GM12878 (cell line): ENCODE results near the gene MPP7. TPM values are rescaled to one million over a fixed set of nuclear protein-coding genes. Genes with fewer than 3 reads are reported as not detected.

Experiments used
- ATAC-seq: fragments of 200-7000 bp; cut with Tn5 transposase; 3 replicates; pipeline ENCODE4 v1.9.1; 2020; ENCODE audit warnings: mild to moderate bottlenecking, moderate library complexity
- BruUV-seq: library from RNA; stranded (reverse); fragments of 400-500 nt; replicated peaks from 2 replicates; lab custom pipeline; 2021; lab: Mats Ljungman, UMichigan
- CTCF ChIA-PET: fragments of 300-600 bp; sonication (Branson Sonifier 250); formaldehyde crosslinking; extraction: SDS; loops from one replicate; lab custom pipeline; 2021; ENCODE audit warnings: inconsistent platforms; lab: Yijun Ruan, JAX
- POLR2A ChIA-PET: fragments of 350-600 bp; formaldehyde crosslinking; extraction: SDS; loops from one replicate; lab custom pipeline; 2021; ENCODE audit warnings: inconsistent platforms; lab: Charles Lee
- RAD21 ChIA-PET: fragments of 300-600 bp; sonication (Branson Sonifier 250); formaldehyde crosslinking; loops from one replicate; lab custom pipeline; 2023; ENCODE audit warnings: antibody characterized with exemption; ENCODE audit not compliant: unreplicated experiment; lab: Charles Lee
- SMC1A ChIA-PET: fragments of 300-600 bp; sonication (Branson Sonifier 250); formaldehyde crosslinking; loops from one replicate; lab custom pipeline; 2023; ENCODE audit not compliant: unreplicated experiment, uncharacterized antibody; lab: Charles Lee
- DNase-seq: peaks from one replicate; pipeline ENCODE4 v3.0.0-alpha.2; 2011; ENCODE audit warnings: low read depth, low spot score
- FAIRE-seq: peaks from 3 replicates; lab custom pipeline; 2011; peaks lifted over from hg19 to GRCh38; lab: Jason Lieb, UNC
- H2AFZ ChIP-seq: 2 replicates; pipeline ENCODE4 v1.6.0; 2011; ENCODE audit warnings: low read depth, low read length, control low read depth; ENCODE audit not compliant: control insufficient read depth
- H3K27ac ChIP-seq: 2 replicates; pipeline ENCODE4 v1.5.1; 2011; ENCODE audit warnings: control low read depth; ENCODE audit not compliant: control insufficient read depth, insufficient read depth
- H3K27me3 ChIP-seq, 2 experiments: replicated peaks in 1 of 2; 2 replicates each; pipeline versions ENCODE4 v1.6.0 to v1.6.1; 2011; ENCODE audit warnings: low read length in 1 of 2; ENCODE audit not compliant: control insufficient read depth in 2 of 2, insufficient read depth in 2 of 2
- H3K36me3 ChIP-seq, 2 experiments: 2 replicates each; pipeline ENCODE4 v1.5.1; 2011; ENCODE audit warnings: low read length in 1 of 2; ENCODE audit not compliant: control insufficient read depth in 2 of 2, insufficient read depth in 2 of 2
- H3K4me1 ChIP-seq: 2 replicates; pipeline ENCODE4 v1.6.1; 2011; ENCODE audit warnings: mild to moderate bottlenecking, low read length, moderate library complexity, mixed read lengths; ENCODE audit not compliant: control insufficient read depth, insufficient read depth
- H3K4me2 ChIP-seq: 2 replicates; pipeline ENCODE4 v1.6.0; 2011; ENCODE audit warnings: control low read depth; ENCODE audit not compliant: control insufficient read depth, insufficient read depth
- H3K4me3 ChIP-seq: fragments of 200-600 bp; sonication (generic); 2 replicates; pipeline ENCODE4 v1.5.1; 2016
- H3K79me2 ChIP-seq: 2 replicates; pipeline ENCODE4 v1.6.0; 2011; ENCODE audit warnings: low read length; ENCODE audit not compliant: control insufficient read depth, insufficient read depth
- H3K9ac ChIP-seq: 2 replicates; pipeline ENCODE4 v1.8.0; 2011; ENCODE audit warnings: low read length, control low read depth, mixed read lengths; ENCODE audit not compliant: control insufficient read depth, insufficient read depth
- H3K9me3 ChIP-seq: replicated peaks from 3 replicates; pipeline ENCODE4 v1.5.1; 2011; ENCODE audit warnings: mild to moderate bottlenecking, low read length; ENCODE audit not compliant: control insufficient read depth, insufficient read depth
- H4K20me1 ChIP-seq: 2 replicates; pipeline ENCODE4 v1.6.0; 2011; ENCODE audit not compliant: control insufficient read depth, insufficient read depth
- CBFB ChIP-seq: IDR thresholded peaks from 2 replicates; pipeline ENCODE4 v1.6.1; 2016; ENCODE audit warnings: antibody characterized with exemption, low read depth
- FOXK2 ChIP-seq: fragments of 450-650 bp; IDR thresholded peaks from 2 replicates; pipeline ENCODE4 v1.6.1; 2017; ENCODE audit warnings: mild to moderate bottlenecking, moderate library complexity
- JUNB ChIP-seq: IDR thresholded peaks from 2 replicates; pipeline ENCODE4 v1.6.1; 2016; ENCODE audit warnings: antibody characterized with exemption, mild to moderate bottlenecking
- LARP7 ChIP-seq: fragments of 450-650 bp; IDR thresholded peaks from 2 replicates; pipeline ENCODE4 v1.6.1; 2017; ENCODE audit warnings: mild to moderate bottlenecking
- NBN ChIP-seq: fragments of 450-650 bp; IDR thresholded peaks from 2 replicates; pipeline ENCODE4 v1.6.1; 2016
- NFXL1 ChIP-seq: fragments of 450-650 bp; IDR thresholded peaks from 2 replicates; pipeline ENCODE4 v1.6.1; 2017; ENCODE audit warnings: antibody characterized with exemption, mild to moderate bottlenecking, borderline replicate concordance
- RAD51 ChIP-seq: fragments of 450-650 bp; IDR thresholded peaks from 2 replicates; pipeline ENCODE4 v1.6.1; 2016; ENCODE audit warnings: moderate library complexity, mild to moderate bottlenecking, inconsistent platforms
- RELA ChIP-seq: fragments of 450-650 bp; IDR thresholded peaks from 2 replicates; pipeline ENCODE4 v1.8.0; 2014; ENCODE audit warnings: borderline replicate concordance; ENCODE audit not compliant: partially characterized antibody
- SMARCA5 ChIP-seq: fragments of 450-650 bp; IDR thresholded peaks from 2 replicates; pipeline ENCODE4 v1.6.1; 2017; ENCODE audit warnings: mild to moderate bottlenecking
- SMC3 ChIP-seq: IDR thresholded peaks from 2 replicates; pipeline ENCODE4 v1.6.1; 2011; ENCODE audit warnings: low read length, improper control_type of control experiment, borderline replicate concordance
- SPI1 ChIP-seq: IDR thresholded peaks from 2 replicates; pipeline ENCODE4 v1.6.1; 2011; ENCODE audit warnings: low read depth, mild to moderate bottlenecking, low read length, moderate library complexity, borderline replicate concordance; ENCODE audit not compliant: insufficient read depth
- SUZ12 ChIP-seq: fragments of 200-600 bp; sonication (generic); IDR thresholded peaks from one replicate; pipeline ENCODE4 v1.6.1; 2018; ENCODE audit warnings: antibody characterized with exemption, mild to moderate bottlenecking; ENCODE audit not compliant: unreplicated experiment
- TARDBP ChIP-seq: IDR thresholded peaks from 2 replicates; pipeline ENCODE4 v1.6.1; 2016; ENCODE audit warnings: borderline replicate concordance
- ZSCAN29 ChIP-seq: fragments of 450-650 bp; IDR thresholded peaks from 2 replicates; pipeline ENCODE4 v1.6.1; 2017; ENCODE audit warnings: mild to moderate bottlenecking, moderate library complexity
- ZZZ3 ChIP-seq: IDR thresholded peaks from 2 replicates; pipeline ENCODE4 v1.6.1; 2011; ENCODE audit warnings: low read depth; ENCODE audit not compliant: control insufficient read depth, insufficient read length
- WGBS: methylation state at CpG from one replicate; pipeline ENCODE4 v1.1.6; 2016; ENCODE audit warnings: low lambda C conversion rate; ENCODE audit not compliant: insufficient replicate concordance, insufficient coverage; ENCODE audit errors: missing lambda C conversion rate; 5-methylcytosine and 5-hydroxymethylcytosine counted together
- in situ Hi-C: fragments of 300-500 bp; cut with MboI; formaldehyde crosslinking; loops from 9 replicates; pipeline ENCODE4 v1.14.3; 2018; ENCODE audit warnings: mixed read lengths
- intact Hi-C: fragments of 100-400 bp; cut with micrococcal nuclease; formaldehyde crosslinking; loops from one replicate; pipeline ENCODE4 v1.14.2; 2022; ENCODE audit not compliant: unreplicated experiment
- polyA plus RNA-seq, 11 experiments: library from polyadenylated mRNA; depleted of rRNA in 4 of 11; unstranded in 6 of 11; stranded (reverse) in 5 of 11; fragments of >200 nt; fragmentation: Nextera tagmentation in 4 of 11; fragmentation: Illumina TruSeq in 1 of 11; extraction: Ambion mirVana in 4 of 11; extraction: Trizol in 1 of 11; gene quantifications; 1 replicate in 1 of 11; 2 replicates in 10 of 11; pipeline versions ENCODE4 v1.2.1 to v1.2.3, GENCODE V29; 2011 to 2016; ENCODE audit warnings: inconsistent platforms in 2 of 11, missing spikeins in 2 of 11, low read depth in 1 of 11
- total RNA-seq, 4 experiments: library from RNA; depleted of rRNA in 3 of 4; stranded (reverse); fragments of >200 nt in 3 of 4; fragmentation: Illumina TruSeq in 1 of 4; extraction: Trizol in 1 of 4; gene quantifications; 2 replicates each; pipeline versions ENCODE4 v1.2.1 to v1.2.3, GENCODE V29; 2013 to 2021
- TF ChIP-seq, protein P1 (sequence below): IDR thresholded peaks from 2 replicates; pipeline ENCODE4 v1.6.1; 2012; ENCODE audit warnings: low read depth, low read length, improper control_type of control experiment

Gene MPP7
- total and polyA plus RNA-seq, 10 of the 15 experiments (the other 5 are each of a cell fraction or from before 2014, with no cell fraction given), result 0.01 to 0.15 (median 0.05) TPM; not detected in 2

GRCh38 chr10:28263136-28263857, 39.6 kb downstream of the MPP7 start:
- no peak for ATAC-seq
- Histone ChIP-seq H3K27me3 (no peaks in the 10 kb centered on the region), H2AFZ (no peak overlapping the region), H3K4me1 (no peaks in the 10 kb centered on the region), H3K9me3 (no peaks in the 10 kb centered on the region), H4K20me1 (no peaks in the 10 kb centered on the region), H3K9ac (no peak overlapping the region), H3K36me3 (no peaks in the 10 kb centered on the region), H3K4me2 (no peak overlapping the region), H3K27ac (no peak overlapping the region), H3K79me2 (no peaks in the 10 kb centered on the region), H3K4me3 (no peak overlapping the region)
- in situ Hi-C loops (no loop called here), intact Hi-C loops (no loop called here)
- POLR2A ChIA-PET, result no interaction called here
- FAIRE-seq, result no peak
- CTCF ChIA-PET, result interaction anchor here (0.6 to 1.5 kb wide), 3 partner anchors 78 to 130 kb away, joined by 3 to 4 read pairs (median 3); no protein-coding TSS in a partner anchor
- SMC1A ChIA-PET, result interaction anchor here (1.7 kb wide), 1 partner anchor 119 kb away, joined by 6 read pairs; no protein-coding TSS in a partner anchor
- TF ChIP-seq SPI1 (no peak), NBN (no peak), SMARCA5 (no peak), CBFB (no peak), SUZ12 (no peak), ZSCAN29 (no peak), SMC3 (no peak), NFXL1 (no peak), FOXK2 (no peak), RELA (no peak), JUNB (no peak), LARP7 (no peak), ZZZ3 (no peak), RAD51 (no peak), TARDBP (no peak)
- TF ChIP-seq, protein P1, sequence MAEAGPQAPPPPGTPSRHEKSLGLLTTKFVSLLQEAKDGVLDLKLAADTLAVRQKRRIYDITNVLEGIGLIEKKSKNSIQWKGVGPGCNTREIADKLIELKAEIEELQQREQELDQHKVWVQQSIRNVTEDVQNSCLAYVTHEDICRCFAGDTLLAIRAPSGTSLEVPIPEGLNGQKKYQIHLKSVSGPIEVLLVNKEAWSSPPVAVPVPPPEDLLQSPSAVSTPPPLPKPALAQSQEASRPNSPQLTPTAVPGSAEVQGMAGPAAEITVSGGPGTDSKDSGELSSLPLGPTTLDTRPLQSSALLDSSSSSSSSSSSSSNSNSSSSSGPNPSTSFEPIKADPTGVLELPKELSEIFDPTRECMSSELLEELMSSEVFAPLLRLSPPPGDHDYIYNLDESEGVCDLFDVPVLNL, result no peak
- BruUV-seq, result no TSS peak
- 56% methylated on average over 10 of the region's 10 CpGs for whole genome bisulfite sequencing
- DNase-seq, result no peak
- RAD21 ChIA-PET, result no interaction called here
